ENCODE measurements around the gene HNRNPUL1.

DNA sequence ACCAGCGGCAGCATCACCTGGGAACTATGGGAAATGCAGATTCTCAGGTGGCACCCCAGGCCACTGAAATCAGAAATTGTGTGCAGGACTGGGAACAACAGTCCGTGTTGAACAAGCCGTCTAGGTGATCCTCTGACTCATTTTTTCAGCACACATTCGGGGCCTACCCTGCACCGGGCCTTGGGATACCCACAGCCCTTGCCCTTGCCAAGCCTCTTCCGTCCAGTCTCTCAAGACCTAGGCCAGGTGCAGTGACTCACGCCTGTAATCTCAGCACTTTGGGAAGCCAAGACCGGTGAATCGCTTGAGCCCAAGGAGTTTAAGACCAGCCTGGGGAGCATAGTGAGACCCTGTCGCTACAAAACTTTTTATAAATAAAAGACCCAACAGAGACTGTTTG is 71.3 kb downstream of the HNRNPUL1 start:
- TF ChIP-seq, protein P1, sequence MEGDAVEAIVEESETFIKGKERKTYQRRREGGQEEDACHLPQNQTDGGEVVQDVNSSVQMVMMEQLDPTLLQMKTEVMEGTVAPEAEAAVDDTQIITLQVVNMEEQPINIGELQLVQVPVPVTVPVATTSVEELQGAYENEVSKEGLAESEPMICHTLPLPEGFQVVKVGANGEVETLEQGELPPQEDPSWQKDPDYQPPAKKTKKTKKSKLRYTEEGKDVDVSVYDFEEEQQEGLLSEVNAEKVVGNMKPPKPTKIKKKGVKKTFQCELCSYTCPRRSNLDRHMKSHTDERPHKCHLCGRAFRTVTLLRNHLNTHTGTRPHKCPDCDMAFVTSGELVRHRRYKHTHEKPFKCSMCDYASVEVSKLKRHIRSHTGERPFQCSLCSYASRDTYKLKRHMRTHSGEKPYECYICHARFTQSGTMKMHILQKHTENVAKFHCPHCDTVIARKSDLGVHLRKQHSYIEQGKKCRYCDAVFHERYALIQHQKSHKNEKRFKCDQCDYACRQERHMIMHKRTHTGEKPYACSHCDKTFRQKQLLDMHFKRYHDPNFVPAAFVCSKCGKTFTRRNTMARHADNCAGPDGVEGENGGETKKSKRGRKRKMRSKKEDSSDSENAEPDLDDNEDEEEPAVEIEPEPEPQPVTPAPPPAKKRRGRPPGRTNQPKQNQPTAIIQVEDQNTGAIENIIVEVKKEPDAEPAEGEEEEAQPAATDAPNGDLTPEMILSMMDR (IDR thresholded peaks at IDR 0.05): no peak
- no peak for TF ChIP-seq POLR2A (IDR thresholded peaks at IDR 0.05)
